GM10248 (cell line): ENCODE data around the gene XRCC5.

ENCODE experiments used
- CTCF ChIA-PET: fragments of 300-600 bp; sonication (Branson Sonifier 250); formaldehyde crosslinking; extraction: SDS; loops from one replicate; lab custom pipeline; 2021; ENCODE audit warnings: antibody characterized with exemption; lab: Yijun Ruan, JAX
- POLR2A ChIA-PET: fragments of 350-650 bp; sonication (Branson Sonifier 250); formaldehyde crosslinking; extraction: SDS; loops from one replicate; lab custom pipeline; 2020; ENCODE audit warnings: antibody characterized with exemption; lab: Yijun Ruan, JAX
- DNase-seq: peaks from one replicate; pipeline ENCODE4 v3.0.0; 2012; ENCODE audit errors: extremely low spot score
- CTCF ChIP-seq: IDR thresholded peaks from 2 replicates; pipeline ENCODE4 v1.5.1; 2012; ENCODE audit warnings: mild to moderate bottlenecking, low read depth; ENCODE audit errors: extremely low read depth, missing control alignments, control extremely low read depth

Gene XRCC5

GRCh38 chr2:216235462-216235861 is 126.3 kb downstream of the XRCC5 start:
- CTCF ChIA-PET: no interaction called here
- POLR2A ChIA-PET: no interaction called here
- TF ChIP-seq CTCF: no peak
- no peak for DNase-seq

GRCh38 chr2:216235896-216236295 is 126.7 kb downstream of the XRCC5 start:
- DNase-seq: no peak
- POLR2A ChIA-PET: no interaction called here
- CTCF ChIA-PET: no interaction called here
- no peak for TF ChIP-seq CTCF

GRCh38 chr2:216236486-216236885 is 127.3 kb downstream of the XRCC5 start:
- no peak for TF ChIP-seq CTCF
- ChIA-PET POLR2A (no interaction called here), CTCF (no interaction called here)
- no peak for DNase-seq

- CTCF ChIA-PET: no interaction called here
- DNase-seq: no peak
- POLR2A ChIA-PET: no interaction called here
- no peak for TF ChIP-seq CTCF
These were observed 133.2 kb downstream of the XRCC5 start for GRCh38 chr2:216242365-216242764.

GRCh38 chr2:216243026-216243425 is 133.9 kb downstream of the XRCC5 start:
- ChIA-PET CTCF (no interaction called here), POLR2A (no interaction called here)
- no peak for TF ChIP-seq CTCF
- no peak for DNase-seq

GRCh38 chr2:216245391-216245975 is 136.3 kb downstream of the XRCC5 start:
- no peak for TF ChIP-seq CTCF
- CTCF ChIA-PET: no interaction called here
- POLR2A ChIA-PET: no interaction called here
- DNase-seq: no peak
